ENCODE measurements around the gene NIPBL. TPM values are rescaled to one million over a fixed set of nuclear protein-coding genes. Genes with fewer than 3 reads are reported as not detected.
A peak's percentile ranks its signal among the peaks of the same experiment; 100 is the strongest.

The NIPBL gene
- total RNA-seq, 4 donors from 2014 or later: 26.7 to 73.8 (median 64.4) TPM

DNA sequence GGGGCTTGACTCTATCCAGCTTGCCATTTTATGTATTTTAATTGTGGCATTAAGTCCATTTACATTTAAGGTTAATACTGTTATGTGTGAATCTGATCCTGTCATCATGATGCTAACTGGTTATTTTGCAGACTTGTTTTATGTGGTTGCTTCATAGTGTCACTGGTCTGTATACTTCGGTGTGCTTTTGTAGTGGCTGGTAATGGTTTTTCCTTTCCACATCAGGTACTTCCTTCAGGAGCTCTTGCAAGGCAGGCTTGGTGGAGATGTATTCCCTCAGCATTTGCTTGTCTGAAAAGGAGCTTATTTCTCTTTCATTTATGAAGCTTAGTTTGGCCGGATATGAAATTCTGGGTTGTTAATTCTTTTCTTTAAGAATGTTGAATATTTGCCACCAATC is 226.7 kb downstream of the NIPBL start:
- Histone ChIP-seq H3K36me3 (peaks cover 0 to 37% (median 2%) of the 10 kb centered on the region in 4 donors), H3K27ac (no peak overlapping the region), H3K27me3 (no peaks in the 10 kb centered on the region), H3K4me1 (no peaks in the 10 kb centered on the region), H3K9me3 (peaks cover 16 to 17% of the 10 kb centered on the region in 2 donors), H3K4me3 (no peak overlapping the region)
- WGBS, 2 donors (ENCODE audit: low coverage in 1 of 2): 80 to 92% methylated on average over 1 to 2 of the region's 2 CpGs
- in situ Hi-C loops (cut with MboI; ENCODE audit: low pct_ligation_motif_present in 1 of 4, low pct_unique_long_range_greater_than_20kb in 1 of 4, low sequenced_read_pairs in 3 of 4) (no loop called here), intact Hi-C loops (cut with DNase I; ENCODE audit: low total_unique reads) (no loop called here)
- DNase-seq: no peak
- TF ChIP-seq, protein P1, sequence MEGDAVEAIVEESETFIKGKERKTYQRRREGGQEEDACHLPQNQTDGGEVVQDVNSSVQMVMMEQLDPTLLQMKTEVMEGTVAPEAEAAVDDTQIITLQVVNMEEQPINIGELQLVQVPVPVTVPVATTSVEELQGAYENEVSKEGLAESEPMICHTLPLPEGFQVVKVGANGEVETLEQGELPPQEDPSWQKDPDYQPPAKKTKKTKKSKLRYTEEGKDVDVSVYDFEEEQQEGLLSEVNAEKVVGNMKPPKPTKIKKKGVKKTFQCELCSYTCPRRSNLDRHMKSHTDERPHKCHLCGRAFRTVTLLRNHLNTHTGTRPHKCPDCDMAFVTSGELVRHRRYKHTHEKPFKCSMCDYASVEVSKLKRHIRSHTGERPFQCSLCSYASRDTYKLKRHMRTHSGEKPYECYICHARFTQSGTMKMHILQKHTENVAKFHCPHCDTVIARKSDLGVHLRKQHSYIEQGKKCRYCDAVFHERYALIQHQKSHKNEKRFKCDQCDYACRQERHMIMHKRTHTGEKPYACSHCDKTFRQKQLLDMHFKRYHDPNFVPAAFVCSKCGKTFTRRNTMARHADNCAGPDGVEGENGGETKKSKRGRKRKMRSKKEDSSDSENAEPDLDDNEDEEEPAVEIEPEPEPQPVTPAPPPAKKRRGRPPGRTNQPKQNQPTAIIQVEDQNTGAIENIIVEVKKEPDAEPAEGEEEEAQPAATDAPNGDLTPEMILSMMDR (IDR thresholded peaks at IDR 0.05): no peak
- no peak for TF ChIP-seq POLR2AphosphoS5 (IDR thresholded peaks at IDR 0.05)
- TF ChIP-seq POLR2A (IDR thresholded peaks at IDR 0.05): no peak
- no peak for TF ChIP-seq EP300 (IDR thresholded peaks at IDR 0.05; ENCODE audit: low read depth)

DNA sequence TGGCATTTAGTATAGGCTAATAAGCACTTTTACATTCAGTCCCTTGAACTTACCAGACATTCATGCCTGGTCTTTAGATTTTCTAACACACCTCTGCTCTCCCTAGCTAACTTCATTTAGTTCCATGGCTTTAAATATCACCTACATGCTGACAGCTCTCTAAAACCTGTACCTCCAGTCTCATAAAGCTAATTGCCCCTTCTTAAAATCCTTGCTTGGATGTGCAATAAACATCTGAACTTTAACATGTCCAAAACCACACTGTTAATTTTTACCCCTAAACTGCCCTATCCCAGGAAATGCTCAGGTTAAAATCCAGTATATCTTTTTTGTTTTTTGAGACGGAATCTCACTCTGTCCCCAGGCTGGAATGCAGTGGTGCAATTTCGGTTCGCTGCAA is 232.8 kb downstream of the NIPBL start:
- Histone ChIP-seq H3K9me3 (no peaks in the 10 kb centered on the region), H3K36me3 (peaks cover 0 to 42% (median 4%) of the 10 kb centered on the region in 4 donors), H3K27ac (peak overlapping the region; percentile 44 to 71 (median 60)), H3K27me3 (no peaks in the 10 kb centered on the region), H3K4me1 (peaks cover 0 to 18% (median 6%) of the 10 kb centered on the region in 4 donors), H3K4me3 (peak overlapping the region in 1 of 4 donors; percentile 9)
- DNase-seq: no peak
- intact Hi-C loops (cut with DNase I; ENCODE audit: low total_unique reads): no loop called here
- no peak for TF ChIP-seq POLR2AphosphoS5 (IDR thresholded peaks at IDR 0.05)
- no peak for TF ChIP-seq EP300 (IDR thresholded peaks at IDR 0.05; ENCODE audit: low read depth)
- TF ChIP-seq, protein P1 (IDR thresholded peaks at IDR 0.05): no peak
- no peak for TF ChIP-seq POLR2A (IDR thresholded peaks at IDR 0.05)
- 65 to 73% methylated on average over 2 to 3 of the region's 3 CpGs for WGBS, 2 donors (ENCODE audit: low coverage in 1 of 2)
- in situ Hi-C loops (cut with MboI; ENCODE audit: low pct_ligation_motif_present in 1 of 4, low pct_unique_long_range_greater_than_20kb in 1 of 4, low sequenced_read_pairs in 3 of 4): no loop called here

DNA sequence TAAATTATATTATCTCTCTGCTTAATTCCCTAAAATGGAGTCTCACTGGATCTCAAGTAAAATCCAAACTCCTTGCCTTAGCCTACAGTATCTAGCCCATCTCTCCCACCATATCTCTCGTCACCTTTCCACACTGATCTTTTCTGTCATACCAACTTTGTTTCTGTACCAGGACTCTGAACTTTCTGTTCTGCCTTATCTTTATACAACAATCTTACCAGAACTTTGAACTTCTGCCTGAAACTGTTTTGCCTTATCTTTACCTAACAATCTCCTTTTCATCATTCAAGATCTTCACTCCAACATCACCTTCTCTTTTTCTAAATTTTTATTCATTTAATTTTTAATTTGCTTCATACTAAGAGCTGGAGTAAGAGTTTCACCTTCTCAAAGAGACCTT is 233.6 kb downstream of the NIPBL start:
- no peak for TF ChIP-seq POLR2AphosphoS5 (IDR thresholded peaks at IDR 0.05)
- no peak for TF ChIP-seq EP300 (IDR thresholded peaks at IDR 0.05; ENCODE audit: low read depth)
- no peak for TF ChIP-seq POLR2A (IDR thresholded peaks at IDR 0.05)
- TF ChIP-seq, protein P1 (IDR thresholded peaks at IDR 0.05): no peak

DNA sequence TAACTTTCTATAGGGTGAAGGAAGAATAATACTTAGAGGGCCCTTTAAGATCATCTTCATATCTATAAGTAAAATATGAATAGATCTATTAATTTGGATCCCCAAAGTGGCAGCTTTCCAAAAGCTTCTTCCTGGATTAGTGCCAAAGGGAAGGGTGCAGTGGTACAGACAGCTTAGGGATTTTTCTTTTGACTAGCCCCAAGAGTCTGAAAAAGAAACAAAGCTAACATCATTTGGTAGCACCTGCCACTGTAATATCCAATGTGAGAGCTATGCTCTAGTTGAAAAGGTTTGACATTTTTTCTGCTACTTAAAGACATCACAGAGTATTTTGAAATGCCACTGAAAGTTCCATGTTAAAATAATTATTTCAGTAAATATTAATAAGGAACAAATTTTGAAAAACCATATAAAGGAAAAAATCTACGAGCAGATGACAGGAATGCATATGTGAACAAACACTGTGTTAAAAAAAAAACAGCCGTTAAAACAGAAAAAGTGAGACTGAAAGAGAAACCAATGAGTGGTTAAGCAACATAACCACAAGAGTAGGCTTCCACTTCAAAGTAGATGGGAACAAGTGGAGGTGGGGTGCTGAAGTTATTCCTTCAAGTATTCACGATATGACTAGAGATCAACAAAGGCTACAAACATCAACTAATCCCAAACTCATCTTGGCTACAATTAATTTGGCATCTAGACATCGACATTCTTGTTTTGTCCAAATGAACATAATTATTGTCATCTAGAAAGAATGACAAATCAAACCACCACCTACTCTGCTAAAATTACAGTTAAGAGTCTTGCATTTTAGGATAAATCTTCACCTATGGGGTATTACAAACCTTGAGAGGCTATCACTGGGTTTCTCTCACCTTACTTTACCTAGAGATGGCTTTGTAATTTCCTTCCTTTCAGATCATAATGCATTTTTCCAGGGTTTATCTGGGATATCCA is 235.1 kb downstream of the NIPBL start:
- Histone ChIP-seq H3K4me1 (peaks cover 0 to 18% (median 6%) of the 10 kb centered on the region in 4 donors), H3K36me3 (peaks cover 0 to 33% (median 7%) of the 10 kb centered on the region in 4 donors), H3K4me3 (no peak overlapping the region), H3K9me3 (no peaks in the 10 kb centered on the region), H3K27ac (peak overlapping the region in 1 of 4 donors; percentile 55), H3K27me3 (no peaks in the 10 kb centered on the region)
- 36 to 56% methylated on average over 3 to 4 of the region's 4 CpGs for WGBS, 2 donors (ENCODE audit: low coverage in 1 of 2)
- in situ Hi-C loops (cut with MboI; ENCODE audit: low pct_ligation_motif_present in 1 of 4, low pct_unique_long_range_greater_than_20kb in 1 of 4, low sequenced_read_pairs in 3 of 4): no loop called here
- intact Hi-C loops (cut with DNase I; ENCODE audit: low total_unique reads): no loop called here
- DNase-seq: no peak
- TF ChIP-seq EP300 (IDR thresholded peaks at IDR 0.05; ENCODE audit: low read depth): no peak
- TF ChIP-seq, protein P1 (IDR thresholded peaks at IDR 0.05): no peak
- TF ChIP-seq POLR2AphosphoS5 (IDR thresholded peaks at IDR 0.05): no peak
- no peak for TF ChIP-seq POLR2A (IDR thresholded peaks at IDR 0.05)

More for the DNA sequence above, 233.6 kb downstream of the NIPBL start:
- no peak overlapping the region for H3K4me3 ChIP-seq
- in situ Hi-C loops (cut with MboI; ENCODE audit: low pct_ligation_motif_present in 1 of 4, low pct_unique_long_range_greater_than_20kb in 1 of 4, low sequenced_read_pairs in 3 of 4) (no loop called here), intact Hi-C loops (cut with DNase I; ENCODE audit: low total_unique reads) (no loop called here)
- no peak for DNase-seq
- no peaks in the 10 kb centered on the region for H3K9me3 ChIP-seq
- H3K4me1 ChIP-seq: peaks cover 0 to 18% (median 6%) of the 10 kb centered on the region in 4 donors
- peak overlapping the region; percentile 44 to 71 (median 60) for H3K27ac ChIP-seq
- no peaks in the 10 kb centered on the region for H3K27me3 ChIP-seq
- WGBS, 2 donors (ENCODE audit: low coverage in 1 of 2): 57 to 68% methylated on average over 1 of the region's 1 CpG
- H3K36me3 ChIP-seq: peaks cover 0 to 40% (median 7%) of the 10 kb centered on the region in 4 donors

Measured in transverse colon (tissue), 4 donors.